Neural progenitor cell (in vitro differentiated cells): Measurements from ENCODE around the gene CDC23.

ENCODE experiments used
- CTCF ChIP-seq: fragments of 200-600 bp; sonication (generic); IDR thresholded peaks from 2 replicates; pipeline ENCODE4 v1.5.1; 2017; ENCODE audit warnings: antibody characterized with exemption, mild to moderate bottlenecking
- EZH2phosphoT487 ChIP-seq: fragments of 200-600 bp; sonication (generic); IDR thresholded peaks from 2 replicates; pipeline ENCODE4 v1.6.1; 2017; ENCODE audit warnings: antibody characterized with exemption

DNA sequence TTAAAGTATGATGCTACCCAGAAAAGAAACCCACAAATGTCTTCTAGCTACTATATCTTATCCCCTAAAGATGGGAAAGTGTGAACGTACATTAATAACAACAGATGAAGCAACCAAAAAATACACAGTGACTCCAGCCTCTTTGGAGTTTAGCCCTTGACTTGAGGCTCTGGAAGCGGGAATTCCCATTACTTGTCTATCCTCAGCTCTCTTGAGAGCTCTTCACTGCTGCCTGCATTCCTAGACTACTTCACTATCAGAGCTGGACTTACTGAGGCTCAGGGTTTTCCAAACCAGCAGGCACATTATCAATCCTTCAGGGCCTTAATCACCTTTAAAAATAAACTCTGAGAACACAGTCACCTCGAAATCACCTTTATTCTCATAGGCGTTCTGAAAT, 72.9 kb downstream of the CDC23 start:
- TF ChIP-seq CTCF (no peak), EZH2phosphoT487 (no peak)
